IMR-90 (cell line): Measurements from ENCODE around the gene OR5H6. TPM values are rescaled to one million over a fixed set of nuclear protein-coding genes. Genes with fewer than 3 reads are reported as not detected.

Experiments
- ATAC-seq: fragments of 200-7000 bp; cut with Tn5 transposase; 2 replicates; pipeline ENCODE4 v1.9.1; 2020; ENCODE audit warnings: low read depth, mild to moderate bottlenecking, moderate library complexity
- BruUV-seq: library from RNA; stranded (reverse); fragments of 400-500 nt; replicated peaks from 2 replicates; lab custom pipeline; 2021; lab: Mats Ljungman, UMichigan
- CTCF ChIA-PET: fragments of 300-600 bp; formaldehyde crosslinking; extraction: SDS; loops from one replicate; lab custom pipeline; 2021; ENCODE audit warnings: antibody characterized with exemption; lab: Yijun Ruan, JAX
- POLR2A ChIA-PET: fragments of 300-600 bp; sonication (Branson Sonifier 250); formaldehyde crosslinking; loops from one replicate; lab custom pipeline; 2022; ENCODE audit warnings: antibody characterized with exemption; ENCODE audit not compliant: unreplicated experiment; lab: Charles Lee
- DNase-seq: peaks from one replicate; pipeline ENCODE4 v3.0.0; 2013
- H2AFZ ChIP-seq: replicated peaks from 2 replicates; pipeline ENCODE3; 2013; ENCODE audit warnings: low read length, mild to moderate bottlenecking; ENCODE audit not compliant: poor library complexity
- H2AK5ac ChIP-seq: 2 replicates; pipeline ENCODE4 v1.6.1; 2013; ENCODE audit warnings: low read depth, low read length, inconsistent platforms
- H2AK9ac ChIP-seq: replicated peaks from 2 replicates; pipeline ENCODE3; 2013; ENCODE audit warnings: mild to moderate bottlenecking, low read depth, low read length, moderate library complexity; ENCODE audit not compliant: poor library complexity
- H2BK120ac ChIP-seq: 2 replicates; pipeline ENCODE4 v1.6.1; 2013; ENCODE audit warnings: low read depth, low read length, inconsistent platforms
- H2BK15ac ChIP-seq: 3 replicates; pipeline ENCODE4 v1.6.1; 2013; ENCODE audit warnings: low read depth, low read length, inconsistent platforms
- H2BK20ac ChIP-seq: 2 replicates; pipeline ENCODE4 v1.6.1; 2013; ENCODE audit warnings: low read depth, mild to moderate bottlenecking, inconsistent platforms, low read length, moderate library complexity
- H2BK5ac ChIP-seq: 2 replicates; pipeline ENCODE4 v1.6.1; 2013; ENCODE audit warnings: mild to moderate bottlenecking, low read depth, low read length, inconsistent platforms; ENCODE audit not compliant: poor library complexity, severe bottlenecking
- H3K14ac ChIP-seq: replicated peaks from 2 replicates; pipeline ENCODE4 v1.6.1; 2013; ENCODE audit warnings: low read depth, low read length, inconsistent platforms
- H3K18ac ChIP-seq: 2 replicates; pipeline ENCODE4 v1.6.1; 2013; ENCODE audit warnings: low read depth, low read length, control low read depth
- H3K23ac ChIP-seq: 2 replicates; pipeline ENCODE4 v1.6.1; 2013; ENCODE audit warnings: low read depth, low read length, inconsistent platforms
- H3K27ac ChIP-seq: 2 replicates; pipeline ENCODE4 v1.5.1; 2013; ENCODE audit warnings: mild to moderate bottlenecking, control low read depth, low read length; ENCODE audit not compliant: insufficient read depth
- H3K27me3 ChIP-seq: 2 replicates; pipeline ENCODE4 v1.6.1; 2013; ENCODE audit warnings: low read length; ENCODE audit not compliant: control insufficient read depth, insufficient read depth
- H3K36me3 ChIP-seq: 2 replicates; pipeline ENCODE4 v1.6.1; 2013; ENCODE audit warnings: low read length, mixed read lengths; ENCODE audit not compliant: control insufficient read depth, insufficient read depth
- H3K4ac ChIP-seq: 2 replicates; pipeline ENCODE4 v1.6.1; 2013; ENCODE audit warnings: low read depth, low read length, inconsistent platforms
- H3K4me1 ChIP-seq: 2 replicates; pipeline ENCODE4 v1.6.1; 2013; ENCODE audit warnings: low read length, mixed read lengths; ENCODE audit not compliant: control insufficient read depth, insufficient read depth
- H3K4me2 ChIP-seq: 2 replicates; pipeline ENCODE4 v1.6.1; 2013; ENCODE audit warnings: low read depth, mild to moderate bottlenecking, control low read depth, low read length, moderate library complexity
- H3K4me3 ChIP-seq: 2 replicates; pipeline ENCODE4 v1.5.1; 2013; ENCODE audit warnings: low read depth, mild to moderate bottlenecking, control low read depth, low read length, moderate library complexity; ENCODE audit not compliant: insufficient read depth
- H3K56ac ChIP-seq: 2 replicates; pipeline ENCODE4 v1.6.1; 2013; ENCODE audit warnings: low read length, inconsistent platforms; ENCODE audit not compliant: insufficient read depth; ENCODE audit errors: extremely low read depth
- H3K79me1 ChIP-seq, 2 experiments: 2 replicates each; pipeline ENCODE4 v1.6.1; 2013; ENCODE audit warnings: low read length in 2 of 2, inconsistent platforms in 1 of 2, low read depth in 1 of 2
- H3K9ac ChIP-seq: 2 replicates; pipeline ENCODE4 v1.6.1; 2013; ENCODE audit warnings: low read depth, low read length, control low read depth
- H3K9me1 ChIP-seq: 2 replicates; pipeline ENCODE4 v1.6.1; 2013; ENCODE audit warnings: low read length, inconsistent platforms; ENCODE audit not compliant: insufficient read depth
- H3K9me3 ChIP-seq: 2 replicates; pipeline ENCODE4 v1.6.1; 2013; ENCODE audit warnings: low read length; ENCODE audit not compliant: control insufficient read depth, insufficient read depth
- H4K20me1 ChIP-seq: 2 replicates; pipeline ENCODE4 v1.6.1; 2013; ENCODE audit warnings: low read length, inconsistent platforms; ENCODE audit not compliant: insufficient read depth
- H4K5ac ChIP-seq: 2 replicates; pipeline ENCODE4 v1.6.1; 2013; ENCODE audit warnings: mild to moderate bottlenecking, low read depth, low read length, control low read depth
- H4K8ac ChIP-seq, 2 experiments: 2 replicates each; pipeline ENCODE4 v1.6.1; 2013; ENCODE audit warnings: low read depth in 2 of 2, low read length in 2 of 2, control low read depth in 1 of 2, inconsistent platforms in 1 of 2
- H4K91ac ChIP-seq: 2 replicates; pipeline ENCODE4 v1.6.1; 2013; ENCODE audit warnings: low read depth, low read length, inconsistent platforms; ENCODE audit not compliant: insufficient read depth
- BHLHE40 ChIP-seq: fragments of 150-350 bp; IDR thresholded peaks from 2 replicates; pipeline ENCODE4 v1.6.1; 2016; ENCODE audit warnings: mild to moderate bottlenecking, low read depth, low read length
- CEBPB ChIP-seq: IDR thresholded peaks from 2 replicates; pipeline ENCODE4 v1.6.1; 2012; ENCODE audit warnings: low read depth, low read length, improper control_type of control experiment
- CHD1 ChIP-seq: IDR thresholded peaks from 2 replicates; pipeline ENCODE4 v1.6.1; 2012; ENCODE audit warnings: low read depth, low read length, improper control_type of control experiment
- FOS ChIP-seq: fragments of 150-350 bp; IDR thresholded peaks from 2 replicates; pipeline ENCODE4 v1.6.1; 2016; ENCODE audit warnings: low read depth, low read length
- MAFK ChIP-seq: IDR thresholded peaks from 2 replicates; pipeline ENCODE4 v1.6.1; 2012; ENCODE audit warnings: low read depth, low read length, improper control_type of control experiment
- MAZ ChIP-seq: IDR thresholded peaks from 2 replicates; pipeline ENCODE4 v1.6.1; 2012; ENCODE audit warnings: low read depth, mild to moderate bottlenecking, low read length, improper control_type of control experiment, moderate library complexity, borderline replicate concordance
- NFE2L2 ChIP-seq: fragments of 150-350 bp; IDR thresholded peaks from 2 replicates; pipeline ENCODE4 v1.6.1; 2016; ENCODE audit warnings: low read depth, mild to moderate bottlenecking, low read length
- POLR2A ChIP-seq: IDR thresholded peaks from 2 replicates; pipeline ENCODE4 v1.6.1; 2012; ENCODE audit warnings: mild to moderate bottlenecking, low read depth, low read length
- RCOR1 ChIP-seq: IDR thresholded peaks from 2 replicates; pipeline ENCODE4 v1.6.1; 2012; ENCODE audit warnings: mild to moderate bottlenecking, low read length, improper control_type of control experiment; ENCODE audit not compliant: insufficient replicate concordance
- RFX5 ChIP-seq: IDR thresholded peaks from 2 replicates; pipeline ENCODE4 v1.8.0; 2012; ENCODE audit warnings: low read depth, mild to moderate bottlenecking, low read length, moderate library complexity
- SMC3 ChIP-seq: fragments of 150-350 bp; IDR thresholded peaks from 2 replicates; pipeline ENCODE4 v1.6.1; 2016; ENCODE audit warnings: low read depth, mild to moderate bottlenecking, antibody characterized with exemption, low read length, moderate library complexity
- USF2 ChIP-seq: fragments of 150-350 bp; IDR thresholded peaks from 2 replicates; pipeline ENCODE4 v1.6.1; 2017; ENCODE audit warnings: mild to moderate bottlenecking, antibody characterized with exemption, low read length, low read depth
- WGBS, 2 experiments: methylation state at CpG; one replicate each; pipeline versions ENCODE4 v1.1.5 to v1.1.7; 2013; ENCODE audit warnings: missing lambda C conversion rate in 2 of 2; ENCODE audit not compliant: insufficient read length in 1 of 2; ENCODE audit errors: extremely low coverage in 2 of 2; 5-methylcytosine and 5-hydroxymethylcytosine counted together
- dilution Hi-C: fragments of 300-500 bp; cut with HindIII; formaldehyde crosslinking; loops from one replicate; pipeline ENCODE4 v1.14.3; 2018; ENCODE audit warnings: low sequenced_read_pairs; ENCODE audit not compliant: unreplicated experiment
- in situ Hi-C: fragments of 300-500 bp; cut with MboI; formaldehyde crosslinking; loops from 3 replicates; pipeline ENCODE4 v1.14.3; 2019; ENCODE audit warnings: low sequenced_read_pairs, inconsistent platforms, mixed read lengths
- intact Hi-C: fragments of 100-400 bp; cut with micrococcal nuclease; formaldehyde crosslinking; loops from 2 replicates; pipeline ENCODE4 v1.10.0; 2022
- polyA plus RNA-seq, 3 experiments: library from polyadenylated mRNA; depleted of rRNA; stranded (reverse); fragments of >200 nt; gene quantifications; 2 replicates each; pipeline ENCODE4 v1.2.3, GENCODE V29; 2012; ENCODE audit warnings: low replicate concordance in 1 of 3
- total RNA-seq: library from RNA; depleted of rRNA; stranded (reverse); fragments of >200 nt; gene quantifications from 2 replicates; pipeline ENCODE4 v1.2.3, GENCODE V29; 2012

The OR5H6 gene
- total and polyA plus RNA-seq, 2 of the 4 experiments (the other 2 are of a cell fraction) = not detected

GRCh38 chr3:98246142-98246541 lies 17.9 kb upstream of the OR5H6 start:
- TF ChIP-seq RFX5 (no peak), USF2 (no peak), FOS (no peak), MAFK (no peak), MAZ (no peak), CEBPB (no peak), CHD1 (no peak), POLR2A (no peak), BHLHE40 (no peak), SMC3 (no peak), NFE2L2 (no peak), RCOR1 (no peak)
- Histone ChIP-seq H2BK120ac (no peak overlapping the region), H3K56ac (no peak overlapping the region), H3K23ac (no peak overlapping the region), H4K20me1 (no peaks in the 10 kb centered on the region), H3K4me1 (no peaks in the 10 kb centered on the region), H2BK20ac (no peak overlapping the region), H2AK5ac (no peak overlapping the region), H4K91ac (no peak overlapping the region), H3K4me2 (no peak overlapping the region), H4K5ac (no peak overlapping the region), H4K8ac (no peak overlapping the region), H3K9me3 (no peaks in the 10 kb centered on the region), H3K9ac (no peak overlapping the region), H2AK9ac (no peak overlapping the region), H3K27ac (no peak overlapping the region), H3K14ac (no peak overlapping the region), H3K18ac (no peak overlapping the region), H2BK15ac (no peak overlapping the region), H3K27me3 (no peaks in the 10 kb centered on the region), H2BK5ac (no peak overlapping the region), H3K4me3 (no peak overlapping the region), H2AFZ (no peak overlapping the region), H3K36me3 (no peaks in the 10 kb centered on the region), H3K4ac (no peak overlapping the region), H3K79me1 (no peaks in the 10 kb centered on the region), H3K9me1 (no peaks in the 10 kb centered on the region)
- no peak for DNase-seq
- intact Hi-C loops (no loop called here), dilution Hi-C loops (no loop called here), in situ Hi-C loops (no loop called here)
- no peak for ATAC-seq
- WGBS, 2 experiments = 63% methylated on average over 3 of the region's 10 CpGs; no CpG with 5 or more reads in 1 of the 2 experiments
- CTCF ChIA-PET = no interaction called here
- no TSS peak for BruUV-seq
- POLR2A ChIA-PET = no interaction called here
